Activated CD4-positive, alpha-beta memory T cell treated with anti-CD3 and anti-CD28 coated beads, Interleukin-2, amount 10 ng/mL, durations not matched to agents 7 days and 5 days (primary cell): ENCODE data around the gene MGST2. TPM values are rescaled to one million over a fixed set of nuclear protein-coding genes. Genes with fewer than 3 reads are reported as not detected.

Source experiments
- CTCF ChIA-PET: fragments of 350-600 bp; sonication (Branson Sonifier 250); formaldehyde crosslinking; loops from one replicate; lab custom pipeline; 2021; ENCODE audit warnings: antibody characterized with exemption, inconsistent platforms; lab: Charles Lee
- POLR2A ChIA-PET: fragments of 350-600 bp; sonication (Branson Sonifier 250); formaldehyde crosslinking; loops from one replicate; lab custom pipeline; 2021; ENCODE audit warnings: antibody characterized with exemption; lab: Charles Lee
- DNase-seq: peaks from one replicate; pipeline ENCODE4 v3.0.0-alpha.2; 2020
- H3K27ac Mint-ChIP-seq: one replicate; pipeline ENCODE4 v1.8.0; 2021; ENCODE audit warnings: mild to moderate bottlenecking, mixed read lengths
- H3K27me3 Mint-ChIP-seq: one replicate; pipeline ENCODE4 v1.8.0; 2021; ENCODE audit warnings: mixed read lengths
- H3K36me3 Mint-ChIP-seq: one replicate; pipeline ENCODE4 v1.8.0; 2021; ENCODE audit warnings: low read depth, mixed read lengths
- H3K4me1 Mint-ChIP-seq: one replicate; pipeline ENCODE4 v1.8.0; 2021; ENCODE audit warnings: mixed read lengths
- H3K4me3 Mint-ChIP-seq: one replicate; pipeline ENCODE4 v1.8.0; 2021; ENCODE audit warnings: mild to moderate bottlenecking, mixed read lengths
- H3K9me3 Mint-ChIP-seq: one replicate; pipeline ENCODE4 v1.8.0; 2021; ENCODE audit warnings: mixed read lengths
- total RNA-seq, 2 experiments: library from RNA; stranded (reverse); gene quantifications; one replicate each; pipeline ENCODE4 v1.2.3, GENCODE V29; 2021

MGST2 gene
- total RNA-seq, 2 experiments from 2014 or later, result 24.5 to 27.9 TPM

DNA sequence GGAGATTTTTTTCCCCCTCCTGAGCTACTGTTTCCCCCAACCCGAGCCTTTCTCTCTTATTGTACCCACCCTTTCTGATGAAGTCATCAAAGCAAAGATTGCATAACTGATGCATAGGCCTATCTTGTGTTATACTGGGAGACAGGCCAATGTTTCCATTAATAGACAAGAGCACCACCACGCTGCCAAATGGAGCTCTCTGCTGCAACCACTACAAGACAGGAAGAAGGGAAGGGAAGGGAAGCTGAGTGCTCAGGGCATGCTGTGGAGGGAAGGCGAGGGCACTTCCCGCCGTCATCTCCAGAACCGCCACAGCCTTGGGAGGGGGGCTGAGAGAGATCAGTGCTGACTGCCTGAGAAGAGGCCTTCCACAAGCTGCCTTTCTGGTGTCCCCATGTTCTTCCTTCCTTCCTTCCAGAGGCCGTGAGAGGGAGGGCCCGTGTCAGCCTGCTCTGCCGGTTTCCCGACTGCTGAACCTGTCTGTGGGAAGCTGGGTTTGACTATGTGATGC, 75.0 kb downstream of the MGST2 start:
- no peak for DNase-seq
- H3K27ac Mint-ChIP-seq, result no peak overlapping the region
- peaks cover 25% of the 10 kb centered on the region for H3K27me3 Mint-ChIP-seq
- no peaks in the 10 kb centered on the region for H3K9me3 Mint-ChIP-seq
- peaks cover 3% of the 10 kb centered on the region for H3K4me1 Mint-ChIP-seq
- no peak overlapping the region for H3K4me3 Mint-ChIP-seq
- ChIA-PET POLR2A (no interaction called here), CTCF (no interaction called here)
- H3K36me3 Mint-ChIP-seq, result no peaks in the 10 kb centered on the region

DNA sequence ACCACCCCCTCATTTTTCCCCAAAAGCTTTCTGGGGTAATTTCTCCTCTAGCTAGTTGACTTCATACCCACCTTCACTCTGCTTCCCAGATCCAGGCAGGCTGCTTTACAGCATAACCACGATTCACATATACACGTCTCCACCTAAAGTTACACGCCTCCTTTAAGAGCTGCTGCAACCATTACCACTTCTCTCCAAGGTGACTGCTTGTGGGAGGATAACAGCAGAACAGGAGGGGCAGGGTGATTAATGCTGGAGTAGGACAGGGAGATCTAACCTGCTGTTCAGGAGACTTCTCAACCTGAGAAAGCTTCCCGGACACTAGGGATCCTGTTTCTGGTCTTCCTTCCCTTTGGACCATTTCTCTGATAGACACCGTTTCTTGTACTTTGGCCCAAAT, 77.4 kb downstream of the MGST2 start:
- Mint-ChIP-seq H3K36me3 (no peaks in the 10 kb centered on the region), H3K27ac (no peak overlapping the region), H3K9me3 (no peaks in the 10 kb centered on the region), H3K27me3 (peaks cover 4% of the 10 kb centered on the region), H3K4me3 (no peak overlapping the region), H3K4me1 (no peaks in the 10 kb centered on the region)
- ChIA-PET POLR2A (no interaction called here), CTCF (no interaction called here)
- DNase-seq, result no peak

DNA sequence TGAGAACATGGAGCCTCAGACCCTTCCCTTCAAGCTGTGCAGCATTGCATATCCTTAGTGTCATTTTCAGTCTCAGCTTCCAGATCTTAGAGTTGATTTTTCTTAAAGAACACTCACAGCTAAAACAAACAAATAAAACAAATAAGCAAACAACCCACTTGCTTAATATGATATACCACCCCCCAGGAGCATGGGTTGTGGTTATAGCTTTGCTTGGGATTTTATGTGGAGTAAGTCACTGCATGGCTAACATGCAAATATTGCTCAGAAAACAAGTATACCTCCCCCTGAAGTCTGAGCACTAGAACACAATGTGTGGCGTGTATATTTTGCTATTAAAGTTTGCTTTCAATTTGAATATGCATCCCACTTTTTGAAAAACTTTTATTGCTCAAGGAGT, 78.6 kb downstream of the MGST2 start:
- Mint-ChIP-seq H3K36me3 (no peaks in the 10 kb centered on the region), H3K4me3 (no peak overlapping the region), H3K27me3 (peaks cover 2% of the 10 kb centered on the region), H3K9me3 (no peaks in the 10 kb centered on the region), H3K4me1 (no peaks in the 10 kb centered on the region), H3K27ac (no peak overlapping the region)
- no peak for DNase-seq
- ChIA-PET POLR2A (no interaction called here), CTCF (interaction anchor here (1.5 kb wide), 1 partner anchor 10 kb away, joined by 3 read pairs; no protein-coding TSS in a partner anchor)

DNA sequence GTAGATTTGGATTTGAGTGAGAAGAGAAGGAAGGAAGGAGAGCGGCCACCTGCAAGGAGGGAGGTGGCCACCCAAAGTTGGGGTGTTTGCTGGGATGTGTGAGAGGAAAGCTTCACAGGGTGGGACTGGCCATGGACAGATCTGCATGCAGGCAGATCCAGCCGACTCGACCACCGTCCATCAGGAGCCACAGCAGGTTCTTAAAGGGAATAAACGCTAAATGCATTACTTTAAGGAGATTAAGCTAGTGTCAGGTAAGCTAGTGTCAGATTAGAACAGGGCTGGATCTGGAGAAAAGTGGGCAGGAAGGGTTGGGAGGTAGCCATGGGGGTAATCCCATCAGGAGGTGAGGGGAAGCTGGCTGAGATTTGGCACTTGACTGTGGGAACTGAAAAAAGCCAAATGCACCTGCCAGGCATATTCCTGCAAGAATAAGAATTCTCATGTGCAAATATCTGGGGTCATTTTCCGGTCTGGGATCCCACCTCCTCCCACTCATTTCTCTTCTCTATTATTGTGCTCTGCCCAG, 79.6 kb downstream of the MGST2 start:
- Mint-ChIP-seq H3K27me3 (no peaks in the 10 kb centered on the region), H3K36me3 (no peaks in the 10 kb centered on the region), H3K9me3 (no peaks in the 10 kb centered on the region), H3K27ac (no peak overlapping the region), H3K4me1 (no peaks in the 10 kb centered on the region), H3K4me3 (no peak overlapping the region)
- CTCF ChIA-PET, result interaction anchor here (1.5 kb wide), 1 partner anchor 11 kb away, joined by 3 read pairs; no protein-coding TSS in a partner anchor
- POLR2A ChIA-PET, result no interaction called here
- no peak for DNase-seq

DNA sequence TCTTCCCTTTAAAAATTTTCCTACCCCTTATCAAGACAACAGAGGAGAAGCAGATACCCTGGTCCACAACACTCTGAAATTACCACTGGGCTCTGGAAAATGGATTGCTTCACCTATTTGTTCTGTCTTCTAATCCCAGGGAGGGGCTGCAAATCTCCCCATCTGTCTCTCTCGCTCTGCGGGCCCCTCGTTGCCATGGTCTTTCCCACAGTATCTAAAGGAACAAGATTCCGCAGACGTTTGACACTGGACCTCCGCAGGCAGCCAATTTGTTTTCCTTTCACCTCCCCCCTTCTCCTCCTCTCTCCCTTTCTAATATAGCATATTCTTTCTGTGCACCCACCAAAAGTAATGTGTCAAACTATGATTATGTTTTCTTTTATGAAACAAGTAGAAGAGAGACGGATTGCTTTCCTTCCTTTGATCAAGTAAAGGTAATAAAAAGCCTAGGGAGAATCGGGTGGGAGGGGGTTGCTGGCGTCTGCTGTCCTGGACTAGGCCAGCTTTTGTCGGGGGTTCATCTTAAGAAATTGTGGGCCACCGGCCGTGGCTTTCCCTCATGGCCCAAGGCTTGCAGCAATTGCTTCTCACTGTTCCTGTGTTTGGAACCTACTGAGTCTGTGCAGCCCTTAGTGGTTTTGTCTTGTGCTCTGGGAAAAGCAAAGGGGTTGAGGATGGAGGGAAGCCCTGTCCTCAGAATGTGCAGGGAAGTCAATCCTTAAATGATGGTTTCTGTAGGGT, 81.0 kb downstream of the MGST2 start:
- POLR2A ChIA-PET, result no interaction called here

DNA sequence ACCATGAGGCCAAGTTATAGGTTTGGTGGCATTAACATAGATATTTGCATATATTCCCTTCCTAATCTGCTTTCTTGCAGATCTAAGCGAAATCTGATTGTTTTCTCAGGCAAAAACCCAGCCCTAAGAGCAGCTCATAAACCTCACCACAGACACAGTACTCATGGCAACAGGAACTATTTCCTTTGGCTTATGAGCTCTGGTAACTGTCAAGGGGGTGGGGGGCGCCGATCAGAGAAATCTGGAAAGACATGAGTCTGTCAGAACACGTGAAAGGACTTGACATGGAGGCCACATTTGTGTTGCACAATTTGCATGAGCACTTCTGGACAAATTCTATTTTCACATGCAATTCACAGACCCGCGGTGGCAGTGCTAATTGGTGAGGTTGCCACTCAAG, 83.7 kb downstream of the MGST2 start:
- CTCF ChIA-PET, result interaction anchor here (1.5 kb wide), 1 partner anchor 17 kb away, joined by 4 read pairs; no protein-coding TSS in a partner anchor
- Mint-ChIP-seq H3K27me3 (no peaks in the 10 kb centered on the region), H3K4me1 (no peaks in the 10 kb centered on the region), H3K36me3 (no peaks in the 10 kb centered on the region), H3K4me3 (no peak overlapping the region), H3K9me3 (no peaks in the 10 kb centered on the region), H3K27ac (no peak overlapping the region)
- POLR2A ChIA-PET, result no interaction called here
- no peak for DNase-seq

More for the DNA sequence above, 81.0 kb downstream of the MGST2 start:
- Mint-ChIP-seq H3K4me1 (no peaks in the 10 kb centered on the region), H3K4me3 (no peak overlapping the region), H3K9me3 (no peaks in the 10 kb centered on the region), H3K36me3 (no peaks in the 10 kb centered on the region), H3K27me3 (no peaks in the 10 kb centered on the region), H3K27ac (no peak overlapping the region)
- no peak for DNase-seq
- CTCF ChIA-PET, result no interaction called here

DNA sequence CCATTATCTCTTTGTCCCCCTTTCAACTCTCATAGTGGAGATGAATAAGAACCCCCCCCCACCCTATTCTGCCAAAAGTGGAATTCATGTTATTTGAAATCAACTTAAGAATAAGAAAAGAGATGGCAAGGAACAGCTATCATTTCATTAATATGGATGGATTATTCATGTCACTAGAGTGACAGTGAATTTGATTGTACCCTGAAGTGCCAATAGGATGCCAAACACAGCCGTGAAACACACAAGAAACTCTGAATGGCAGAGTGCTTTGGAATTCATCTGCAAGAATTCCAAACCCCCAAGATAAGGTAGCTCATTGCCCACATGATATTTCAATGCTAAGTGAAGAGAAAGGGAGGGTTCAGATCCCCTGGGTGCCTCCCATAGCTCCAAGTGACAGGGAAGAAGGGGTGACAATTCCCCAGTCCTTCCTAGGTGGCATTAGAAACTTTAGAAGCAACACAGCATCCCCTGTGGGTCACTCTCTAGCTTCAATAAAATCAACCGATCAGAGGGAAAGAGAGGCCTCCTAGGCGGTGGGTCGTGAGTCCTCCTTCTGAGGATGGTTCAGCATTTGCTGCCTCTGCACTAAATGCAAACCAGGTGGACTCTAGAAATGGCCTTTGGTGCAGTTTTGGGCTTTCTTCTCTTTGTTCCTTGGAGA, 84.3 kb downstream of the MGST2 start:
- H3K4me1 Mint-ChIP-seq, result no peaks in the 10 kb centered on the region
- H3K36me3 Mint-ChIP-seq, result no peaks in the 10 kb centered on the region
- ChIA-PET POLR2A (interaction anchor here (0.6 kb wide), 1 partner anchor 411 kb away, joined by 3 read pairs; no protein-coding TSS in a partner anchor), CTCF (interaction anchor here (0.6 to 1.5 kb wide), 3 partner anchors 11 to 253 kb away, joined by 3 to 4 read pairs (median 3); no protein-coding TSS in a partner anchor)
- H3K4me3 Mint-ChIP-seq, result no peak overlapping the region
- H3K9me3 Mint-ChIP-seq, result no peaks in the 10 kb centered on the region
- DNase-seq, result no peak
- H3K27me3 Mint-ChIP-seq, result no peaks in the 10 kb centered on the region
- H3K27ac Mint-ChIP-seq, result no peak overlapping the region

DNA sequence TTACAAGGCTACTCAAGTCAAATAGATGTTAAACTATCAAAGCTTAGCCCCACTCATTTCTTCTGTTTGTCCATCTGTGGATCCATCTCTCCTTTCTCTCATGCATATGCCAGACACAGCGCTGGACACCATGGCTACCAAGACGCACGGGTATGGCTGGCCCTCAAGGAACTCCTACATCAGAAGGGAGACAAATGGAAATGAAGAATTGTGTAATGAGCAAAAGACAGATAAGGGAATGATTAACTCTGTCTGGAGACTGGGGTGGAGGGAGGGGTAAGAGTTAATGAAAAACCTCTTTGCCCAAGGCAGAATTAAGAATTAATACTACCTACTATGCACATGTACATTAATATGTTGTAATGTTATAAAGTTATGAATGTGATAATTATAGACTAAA, 88.1 kb downstream of the MGST2 start:
- no peak for DNase-seq
- no peak overlapping the region for H3K4me3 Mint-ChIP-seq
- no peak overlapping the region for H3K27ac Mint-ChIP-seq
- H3K36me3 Mint-ChIP-seq, result no peaks in the 10 kb centered on the region
- H3K4me1 Mint-ChIP-seq, result no peaks in the 10 kb centered on the region
- H3K27me3 Mint-ChIP-seq, result peaks cover 7% of the 10 kb centered on the region
- ChIA-PET POLR2A (no interaction called here), CTCF (no interaction called here)
- H3K9me3 Mint-ChIP-seq, result no peaks in the 10 kb centered on the region

Other genes starting within 250 kb of the MGST2 start
- 1 to 10 TPM; 7.0 to 7.6 TPM for gene RAB33B, start 211.7 kb upstream of the MGST2 start, total RNA-seq
- gene SETD7, start 109.6 kb upstream of the MGST2 start, total RNA-seq, result 10 to 100 TPM; 16.0 to 17.7 TPM